HepG2 (cell line): ENCODE results near the gene ACSL5. TPM values are rescaled to one million over a fixed set of nuclear protein-coding genes. Genes with fewer than 3 reads are reported as not detected.

ENCODE experiments used
- ATAD3A ChIP-seq: sonication (generic); formaldehyde crosslinking; IDR thresholded peaks from 2 replicates; pipeline ENCODE4 v1.4.0; 2020; ENCODE audit warnings: missing genetic modification reagents
- ETV6 ChIP-seq: sonication (generic); formaldehyde crosslinking; conservative IDR thresholded peaks from 2 replicates; pipeline ENCODE4 v1.4.0; 2020; ENCODE audit warnings: missing genetic modification reagents
- EZH2 ChIP-seq: conservative IDR thresholded peaks from 2 replicates; pipeline ENCODE4 v1.6.1; 2012; ENCODE audit warnings: mild to moderate bottlenecking, low read depth, low read length, moderate library complexity
- FOXC1 ChIP-seq: sonication (generic); formaldehyde crosslinking; IDR thresholded peaks from 2 replicates; pipeline ENCODE4 v1.8.0; 2022; ENCODE audit warnings: mild to moderate bottlenecking, missing genetic modification reagents, borderline replicate concordance
- HNRNPLL ChIP-seq: fragments of 200-400 bp; formaldehyde crosslinking; IDR thresholded peaks from 2 replicates; pipeline ENCODE4 v1.6.1; 2017; ENCODE audit warnings: mild to moderate bottlenecking, low read depth, low read length; ENCODE audit not compliant: poor library complexity, severe bottlenecking
- MTA1 ChIP-seq: sonication (generic); formaldehyde crosslinking; IDR thresholded peaks from 2 replicates; pipeline ENCODE4 v1.4.0; 2020; ENCODE audit warnings: missing genetic modification reagents, mild to moderate bottlenecking, borderline replicate concordance
- MXI1 ChIP-seq: IDR thresholded peaks from 3 replicates; pipeline ENCODE4 v1.6.1; 2012; ENCODE audit warnings: low read depth, low read length, inconsistent platforms, borderline replicate concordance
- NCOR1 ChIP-seq: fragments of 200-600 bp; sonication (generic); IDR thresholded peaks from 2 replicates; pipeline ENCODE4 v1.7.0; 2017; ENCODE audit warnings: antibody characterized with exemption, low read length, borderline replicate concordance
- PHF8 ChIP-seq: sonication (generic); formaldehyde crosslinking; IDR thresholded peaks from 2 replicates; pipeline ENCODE4 v1.5.0; 2020; ENCODE audit warnings: missing genetic modification reagents
- POGZ ChIP-seq: sonication (generic); formaldehyde crosslinking; IDR thresholded peaks from 2 replicates; pipeline ENCODE4 v1.4.0; 2020; ENCODE audit warnings: mild to moderate bottlenecking, missing genetic modification reagents
- RFX3 ChIP-seq: IDR thresholded peaks from 2 replicates; pipeline ENCODE4 v1.6.1; 2016; ENCODE audit warnings: missing biosample characterization, missing genetic modification reagents
- SALL1 ChIP-seq: sonication (generic); formaldehyde crosslinking; IDR thresholded peaks from 2 replicates; pipeline ENCODE4 v1.8.0; 2022; ENCODE audit warnings: mild to moderate bottlenecking, missing genetic modification reagents
- SOX5 ChIP-seq: IDR thresholded peaks from 2 replicates; pipeline ENCODE4 v1.6.1; 2016; ENCODE audit warnings: borderline replicate concordance
- THAP11 ChIP-seq: IDR thresholded peaks from 2 replicates; pipeline ENCODE4 v1.6.1; 2016; ENCODE audit warnings: missing biosample characterization, missing genetic modification reagents
- TIGD3 ChIP-seq: sonication (generic); formaldehyde crosslinking; IDR thresholded peaks from 2 replicates; pipeline ENCODE4 v1.5.1; 2020; ENCODE audit warnings: mild to moderate bottlenecking, missing genetic modification reagents, borderline replicate concordance
- U2AF2 ChIP-seq: fragments of 200-400 bp; formaldehyde crosslinking; IDR thresholded peaks from 2 replicates; pipeline ENCODE4 v1.6.1; 2017; ENCODE audit warnings: low read depth, mild to moderate bottlenecking, low read length
- YY1 ChIP-seq: IDR thresholded peaks from 2 replicates; pipeline ENCODE4 v1.6.1; 2011; ENCODE audit warnings: low read length, low read depth, moderate library complexity, mild to moderate bottlenecking; ENCODE audit not compliant: insufficient read depth, insufficient replicate concordance
- ZBTB20 ChIP-seq: sonication (generic); formaldehyde crosslinking; IDR thresholded peaks from 2 replicates; pipeline ENCODE4 v1.8.1; 2023; ENCODE audit warnings: missing genetic modification reagents, low read depth, mild to moderate bottlenecking, borderline replicate concordance
- ZKSCAN5 ChIP-seq: sonication (generic); formaldehyde crosslinking; IDR thresholded peaks from 2 replicates; pipeline ENCODE4 v1.5.1; 2020; ENCODE audit warnings: mild to moderate bottlenecking, missing genetic modification reagents
- ZNF414 ChIP-seq: sonication (generic); formaldehyde crosslinking; IDR thresholded peaks from 2 replicates; pipeline ENCODE4 v1.5.0; 2020; ENCODE audit warnings: missing genetic modification reagents
- ZNF557 ChIP-seq: sonication (generic); formaldehyde crosslinking; IDR thresholded peaks from 2 replicates; pipeline ENCODE4 v1.4.0; 2020; ENCODE audit warnings: missing genetic modification reagents
- ZNF775 ChIP-seq: sonication (generic); formaldehyde crosslinking; IDR thresholded peaks from 2 replicates; pipeline ENCODE4 v1.4.0; 2020; ENCODE audit warnings: missing genetic modification reagents, mild to moderate bottlenecking, moderate library complexity, borderline replicate concordance
- polyA plus RNA-seq, 8 experiments: library from polyadenylated mRNA; depleted of rRNA in 3 of 8; stranded (reverse) in 7 of 8; unstranded in 1 of 8; fragments of >200 nt; fragmentation: Illumina TruSeq in 4 of 8; extraction: Trizol in 4 of 8; gene quantifications; 2 replicates each; pipeline versions ENCODE4 v1.2.1 to v1.2.3, GENCODE V29; 2011 to 2016; ENCODE audit warnings: low read depth in 4 of 8, missing spikeins in 1 of 8, mixed read lengths in 1 of 8; ENCODE audit not compliant: insufficient read depth in 1 of 8
- total RNA-seq, 5 experiments: library from RNA; depleted of rRNA; stranded (reverse); fragments of >200 nt; fragmentation: Illumina TruSeq; extraction: Trizol; gene quantifications; 2 replicates each; pipeline ENCODE4 v1.2.3, GENCODE V29; 2016; ENCODE audit warnings: low read depth in 1 of 5
- TF ChIP-seq, protein P1 (sequence below): sonication (generic); formaldehyde crosslinking; IDR thresholded peaks from 2 replicates; pipeline ENCODE4 v1.4.0; 2020; ENCODE audit warnings: missing genetic modification reagents, borderline replicate concordance
- TF ChIP-seq, protein P2 (sequence below): sonication (generic); formaldehyde crosslinking; IDR thresholded peaks from 2 replicates; pipeline ENCODE4 v1.8.1; 2023; ENCODE audit warnings: missing genetic modification reagents, inconsistent platforms, borderline replicate concordance

The ACSL5 gene
- total and polyA plus RNA-seq, 2 of the 13 experiments (the other 11 are each of a cell fraction or from before 2014, with no cell fraction given), result 56.4 to 82.5 TPM

DNA sequence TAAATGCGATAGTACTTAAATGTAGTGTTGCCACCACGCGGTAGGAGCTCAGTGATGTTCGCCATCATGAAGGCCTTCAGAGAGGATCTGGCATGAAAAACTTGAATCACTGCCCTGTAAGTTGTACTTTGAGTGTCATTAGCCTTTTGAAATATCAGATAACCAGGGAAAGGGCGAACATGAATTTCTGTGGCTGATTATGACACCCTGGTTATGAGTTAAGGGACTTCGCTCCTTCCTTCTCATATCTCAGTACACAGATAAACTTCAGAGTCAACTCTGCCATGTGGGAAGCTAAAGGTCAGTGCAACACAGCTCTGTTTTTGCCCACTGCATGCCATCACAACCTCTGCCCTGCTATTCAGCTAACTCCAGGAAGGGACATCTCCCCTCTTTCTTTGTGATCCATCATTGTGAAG is 8.9 kb upstream of the ACSL5 start (continued):
- no peak for TF ChIP-seq EZH2
- no peak for TF ChIP-seq ZKSCAN5 (CRISPR knock-in tag)
- peak; percentile 62; the same call in 1 of the 2 replicates for TF ChIP-seq SOX5 (CRISPR knock-in tag)
- no peak for TF ChIP-seq FOXC1 (CRISPR knock-in tag)
- no peak for TF ChIP-seq ZNF775 (CRISPR knock-in tag)
- no peak for TF ChIP-seq YY1
- TF ChIP-seq U2AF2, result no peak
- TF ChIP-seq MTA1, result no peak
- TF ChIP-seq ZNF414, result no peak
- no peak for TF ChIP-seq ZBTB20 (CRISPR knock-in tag)
- no peak for TF ChIP-seq ZNF557 (CRISPR knock-in tag)
- TF ChIP-seq, protein P1, sequence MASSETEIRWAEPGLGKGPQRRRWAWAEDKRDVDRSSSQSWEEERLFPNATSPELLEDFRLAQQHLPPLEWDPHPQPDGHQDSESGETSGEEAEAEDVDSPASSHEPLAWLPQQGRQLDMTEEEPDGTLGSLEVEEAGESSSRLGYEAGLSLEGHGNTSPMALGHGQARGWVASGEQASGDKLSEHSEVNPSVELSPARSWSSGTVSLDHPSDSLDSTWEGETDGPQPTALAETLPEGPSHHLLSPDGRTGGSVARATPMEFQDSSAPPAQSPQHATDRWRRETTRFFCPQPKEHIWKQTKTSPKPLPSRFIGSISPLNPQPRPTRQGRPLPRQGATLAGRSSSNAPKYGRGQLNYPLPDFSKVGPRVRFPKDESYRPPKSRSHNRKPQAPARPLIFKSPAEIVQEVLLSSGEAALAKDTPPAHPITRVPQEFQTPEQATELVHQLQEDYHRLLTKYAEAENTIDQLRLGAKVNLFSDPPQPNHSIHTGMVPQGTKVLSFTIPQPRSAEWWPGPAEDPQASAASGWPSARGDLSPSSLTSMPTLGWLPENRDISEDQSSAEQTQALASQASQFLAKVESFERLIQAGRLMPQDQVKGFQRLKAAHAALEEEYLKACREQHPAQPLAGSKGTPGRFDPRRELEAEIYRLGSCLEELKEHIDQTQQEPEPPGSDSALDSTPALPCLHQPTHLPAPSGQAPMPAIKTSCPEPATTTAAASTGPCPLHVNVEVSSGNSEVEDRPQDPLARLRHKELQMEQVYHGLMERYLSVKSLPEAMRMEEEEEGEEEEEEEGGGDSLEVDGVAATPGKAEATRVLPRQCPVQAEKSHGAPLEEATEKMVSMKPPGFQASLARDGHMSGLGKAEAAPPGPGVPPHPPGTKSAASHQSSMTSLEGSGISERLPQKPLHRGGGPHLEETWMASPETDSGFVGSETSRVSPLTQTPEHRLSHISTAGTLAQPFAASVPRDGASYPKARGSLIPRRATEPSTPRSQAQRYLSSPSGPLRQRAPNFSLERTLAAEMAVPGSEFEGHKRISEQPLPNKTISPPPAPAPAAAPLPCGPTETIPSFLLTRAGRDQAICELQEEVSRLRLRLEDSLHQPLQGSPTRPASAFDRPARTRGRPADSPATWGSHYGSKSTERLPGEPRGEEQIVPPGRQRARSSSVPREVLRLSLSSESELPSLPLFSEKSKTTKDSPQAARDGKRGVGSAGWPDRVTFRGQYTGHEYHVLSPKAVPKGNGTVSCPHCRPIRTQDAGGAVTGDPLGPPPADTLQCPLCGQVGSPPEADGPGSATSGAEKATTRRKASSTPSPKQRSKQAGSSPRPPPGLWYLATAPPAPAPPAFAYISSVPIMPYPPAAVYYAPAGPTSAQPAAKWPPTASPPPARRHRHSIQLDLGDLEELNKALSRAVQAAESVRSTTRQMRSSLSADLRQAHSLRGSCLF (CRISPR knock-in tag), result no peak
- no peak for TF ChIP-seq RFX3 (CRISPR knock-in tag)
- TF ChIP-seq PHF8 (CRISPR knock-in tag), result no peak
- no peak for TF ChIP-seq POGZ (CRISPR knock-in tag)
- no peak for TF ChIP-seq MXI1
- peak; percentile 96 for TF ChIP-seq SALL1 (CRISPR knock-in tag)
- no peak for TF ChIP-seq ETV6 (CRISPR knock-in tag)
- no peak for TF ChIP-seq HNRNPLL
- TF ChIP-seq, protein P2, sequence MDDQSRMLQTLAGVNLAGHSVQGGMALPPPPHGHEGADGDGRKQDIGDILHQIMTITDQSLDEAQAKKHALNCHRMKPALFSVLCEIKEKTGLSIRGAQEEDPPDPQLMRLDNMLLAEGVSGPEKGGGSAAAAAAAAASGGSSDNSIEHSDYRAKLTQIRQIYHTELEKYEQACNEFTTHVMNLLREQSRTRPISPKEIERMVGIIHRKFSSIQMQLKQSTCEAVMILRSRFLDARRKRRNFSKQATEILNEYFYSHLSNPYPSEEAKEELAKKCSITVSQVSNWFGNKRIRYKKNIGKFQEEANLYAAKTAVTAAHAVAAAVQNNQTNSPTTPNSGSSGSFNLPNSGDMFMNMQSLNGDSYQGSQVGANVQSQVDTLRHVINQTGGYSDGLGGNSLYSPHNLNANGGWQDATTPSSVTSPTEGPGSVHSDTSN (CRISPR knock-in tag), result no peak
- TF ChIP-seq ATAD3A (CRISPR knock-in tag), result no peak
- no peak; the same call in none of the 2 replicates for TF ChIP-seq NCOR1
- TF ChIP-seq THAP11 (CRISPR knock-in tag), result no peak
- TF ChIP-seq TIGD3 (CRISPR knock-in tag), result no peak
